HEK293 (cell line): ENCODE data around the gene CAPZB.

Source experiments
- KLF1 ChIP-seq: fragments of 450-650 bp; formaldehyde crosslinking; IDR thresholded peaks from 2 replicates; pipeline ENCODE4 v1.5.1; 2016; ENCODE audit warnings: missing biosample characterization, missing genetic modification characterization
- KLF16 ChIP-seq: fragments of 450-650 bp; formaldehyde crosslinking; IDR thresholded peaks from 2 replicates; pipeline ENCODE4 v1.5.1; 2017; ENCODE audit warnings: missing biosample characterization, missing genetic modification characterization
- SCRT1 ChIP-seq: fragments of 450-650 bp; formaldehyde crosslinking; IDR thresholded peaks from 2 replicates; pipeline ENCODE4 v1.5.1; 2016; ENCODE audit warnings: missing biosample characterization, missing genetic modification characterization, borderline replicate concordance
- ZBTB8A ChIP-seq: fragments of 450-650 bp; formaldehyde crosslinking; IDR thresholded peaks from 2 replicates; pipeline ENCODE4 v1.5.1; 2016; ENCODE audit warnings: missing biosample characterization, missing genetic modification characterization
- ZNF2 ChIP-seq: fragments of 450-650 bp; formaldehyde crosslinking; IDR thresholded peaks from 2 replicates; pipeline ENCODE4 v1.5.1; 2016; ENCODE audit warnings: missing biosample characterization, missing genetic modification characterization
- ZNF394 ChIP-seq: fragments of 450-650 bp; formaldehyde crosslinking; IDR thresholded peaks from 2 replicates; pipeline ENCODE4 v1.5.1; 2016; ENCODE audit warnings: missing biosample characterization, missing genetic modification characterization, mild to moderate bottlenecking, moderate library complexity, borderline replicate concordance
- ZNF555 ChIP-seq: fragments of 450-650 bp; formaldehyde crosslinking; conservative IDR thresholded peaks from 2 replicates; pipeline ENCODE4 v1.5.1; 2017; ENCODE audit warnings: missing biosample characterization, mild to moderate bottlenecking, missing genetic modification characterization, inconsistent platforms
- ZNF623 ChIP-seq: fragments of 450-650 bp; formaldehyde crosslinking; IDR thresholded peaks from 2 replicates; pipeline ENCODE4 v1.5.1; 2016; ENCODE audit warnings: missing biosample characterization, missing genetic modification characterization
- ZNF776 ChIP-seq: fragments of 450-650 bp; formaldehyde crosslinking; IDR thresholded peaks from 2 replicates; pipeline ENCODE4 v1.5.0; 2017; ENCODE audit warnings: missing biosample characterization, missing genetic modification characterization, borderline replicate concordance
- TF ChIP-seq, protein P1 (sequence below): fragments of 450-650 bp; formaldehyde crosslinking; IDR thresholded peaks from 2 replicates; pipeline ENCODE4 v1.5.1; 2016; ENCODE audit warnings: missing biosample characterization, missing genetic modification characterization
- TF ChIP-seq, protein P2 (sequence below): fragments of 450-650 bp; formaldehyde crosslinking; IDR thresholded peaks from 2 replicates; pipeline ENCODE4 v1.5.1; 2016; ENCODE audit warnings: missing biosample characterization, missing genetic modification characterization

DNA sequence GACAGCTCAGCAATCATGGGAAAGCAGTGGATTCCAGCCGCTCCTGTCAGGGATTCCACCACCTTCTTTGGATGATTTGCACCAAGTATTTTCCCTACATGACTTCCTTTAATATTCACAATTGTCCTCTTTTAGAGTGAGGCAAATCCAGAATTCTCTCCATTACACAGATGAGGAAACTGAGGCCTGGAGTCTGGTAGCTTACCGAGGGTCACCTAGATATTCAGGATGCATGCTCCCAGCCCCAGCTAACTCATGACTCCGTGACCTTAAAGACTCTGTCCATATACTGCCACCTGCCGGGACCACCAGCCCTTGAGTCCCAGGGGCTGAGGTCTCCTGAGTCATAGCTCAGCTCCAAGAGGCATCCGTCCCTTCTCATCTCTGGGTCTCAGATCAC lies 80.6 kb downstream of the CAPZB start:
- TF ChIP-seq ZNF776 (tag by site-specific recombination) = no peak
- TF ChIP-seq ZNF623 (tag by site-specific recombination) = no peak
- no peak for TF ChIP-seq ZNF394 (tag by site-specific recombination)
- TF ChIP-seq, protein P1, sequence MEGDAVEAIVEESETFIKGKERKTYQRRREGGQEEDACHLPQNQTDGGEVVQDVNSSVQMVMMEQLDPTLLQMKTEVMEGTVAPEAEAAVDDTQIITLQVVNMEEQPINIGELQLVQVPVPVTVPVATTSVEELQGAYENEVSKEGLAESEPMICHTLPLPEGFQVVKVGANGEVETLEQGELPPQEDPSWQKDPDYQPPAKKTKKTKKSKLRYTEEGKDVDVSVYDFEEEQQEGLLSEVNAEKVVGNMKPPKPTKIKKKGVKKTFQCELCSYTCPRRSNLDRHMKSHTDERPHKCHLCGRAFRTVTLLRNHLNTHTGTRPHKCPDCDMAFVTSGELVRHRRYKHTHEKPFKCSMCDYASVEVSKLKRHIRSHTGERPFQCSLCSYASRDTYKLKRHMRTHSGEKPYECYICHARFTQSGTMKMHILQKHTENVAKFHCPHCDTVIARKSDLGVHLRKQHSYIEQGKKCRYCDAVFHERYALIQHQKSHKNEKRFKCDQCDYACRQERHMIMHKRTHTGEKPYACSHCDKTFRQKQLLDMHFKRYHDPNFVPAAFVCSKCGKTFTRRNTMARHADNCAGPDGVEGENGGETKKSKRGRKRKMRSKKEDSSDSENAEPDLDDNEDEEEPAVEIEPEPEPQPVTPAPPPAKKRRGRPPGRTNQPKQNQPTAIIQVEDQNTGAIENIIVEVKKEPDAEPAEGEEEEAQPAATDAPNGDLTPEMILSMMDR (tag by site-specific recombination) = no peak
- no peak for TF ChIP-seq ZNF555
- TF ChIP-seq, protein P2, sequence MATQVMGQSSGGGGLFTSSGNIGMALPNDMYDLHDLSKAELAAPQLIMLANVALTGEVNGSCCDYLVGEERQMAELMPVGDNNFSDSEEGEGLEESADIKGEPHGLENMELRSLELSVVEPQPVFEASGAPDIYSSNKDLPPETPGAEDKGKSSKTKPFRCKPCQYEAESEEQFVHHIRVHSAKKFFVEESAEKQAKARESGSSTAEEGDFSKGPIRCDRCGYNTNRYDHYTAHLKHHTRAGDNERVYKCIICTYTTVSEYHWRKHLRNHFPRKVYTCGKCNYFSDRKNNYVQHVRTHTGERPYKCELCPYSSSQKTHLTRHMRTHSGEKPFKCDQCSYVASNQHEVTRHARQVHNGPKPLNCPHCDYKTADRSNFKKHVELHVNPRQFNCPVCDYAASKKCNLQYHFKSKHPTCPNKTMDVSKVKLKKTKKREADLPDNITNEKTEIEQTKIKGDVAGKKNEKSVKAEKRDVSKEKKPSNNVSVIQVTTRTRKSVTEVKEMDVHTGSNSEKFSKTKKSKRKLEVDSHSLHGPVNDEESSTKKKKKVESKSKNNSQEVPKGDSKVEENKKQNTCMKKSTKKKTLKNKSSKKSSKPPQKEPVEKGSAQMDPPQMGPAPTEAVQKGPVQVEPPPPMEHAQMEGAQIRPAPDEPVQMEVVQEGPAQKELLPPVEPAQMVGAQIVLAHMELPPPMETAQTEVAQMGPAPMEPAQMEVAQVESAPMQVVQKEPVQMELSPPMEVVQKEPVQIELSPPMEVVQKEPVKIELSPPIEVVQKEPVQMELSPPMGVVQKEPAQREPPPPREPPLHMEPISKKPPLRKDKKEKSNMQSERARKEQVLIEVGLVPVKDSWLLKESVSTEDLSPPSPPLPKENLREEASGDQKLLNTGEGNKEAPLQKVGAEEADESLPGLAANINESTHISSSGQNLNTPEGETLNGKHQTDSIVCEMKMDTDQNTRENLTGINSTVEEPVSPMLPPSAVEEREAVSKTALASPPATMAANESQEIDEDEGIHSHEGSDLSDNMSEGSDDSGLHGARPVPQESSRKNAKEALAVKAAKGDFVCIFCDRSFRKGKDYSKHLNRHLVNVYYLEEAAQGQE (tag by site-specific recombination) = no peak
- no peak for TF ChIP-seq KLF16
- no peak for TF ChIP-seq ZBTB8A (tag by site-specific recombination)
- TF ChIP-seq SCRT1 (tag by site-specific recombination) = no peak
- no peak for TF ChIP-seq KLF1 (tag by site-specific recombination)
- no peak for TF ChIP-seq ZNF2
